Measurements from ENCODE around the gene ELF4. TPM values are rescaled to one million over a fixed set of nuclear protein-coding genes. Genes with fewer than 3 reads are reported as not detected.

ELF4 gene
- total RNA-seq, 6 experiments from 2014 or later, result 21.9 to 35.9 (median 31.4) TPM

DNA sequence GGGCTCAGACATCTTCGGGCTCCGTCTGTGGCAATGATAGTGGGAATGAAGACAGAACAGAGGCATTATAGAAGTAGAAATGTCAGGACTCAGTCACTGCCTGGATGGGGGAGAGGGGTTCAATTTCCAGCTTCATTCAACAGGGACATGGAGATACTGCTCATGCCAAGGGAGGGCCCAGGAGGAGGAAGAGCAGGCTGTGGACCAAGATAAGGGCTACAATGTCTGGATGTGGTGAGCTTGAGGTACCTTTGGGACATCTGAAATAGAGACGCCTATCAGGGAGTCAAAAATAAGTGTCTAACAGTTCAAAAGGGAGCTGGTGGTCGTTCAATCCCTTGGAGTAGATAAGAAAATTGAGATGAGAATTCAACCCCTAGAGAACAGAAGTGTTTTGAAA is 34.5 kb downstream of the ELF4 start:
- Mint-ChIP-seq H3K27ac (no peak overlapping the region), H3K9me3 (no peaks in the 10 kb centered on the region), H3K27me3 (ENCODE audit: insufficient read depth) (no peaks in the 10 kb centered on the region; the same call in 1 of the 2 replicates), H3K4me3 (no peak overlapping the region), H3K36me3 (ENCODE audit: low read depth) (peaks cover 5% of the 10 kb centered on the region; the same call in 1 of the 2 replicates), H3K4me1 (ENCODE audit: low read depth) (peaks cover 9% of the 10 kb centered on the region)
- TF ChIP-seq, protein P1, sequence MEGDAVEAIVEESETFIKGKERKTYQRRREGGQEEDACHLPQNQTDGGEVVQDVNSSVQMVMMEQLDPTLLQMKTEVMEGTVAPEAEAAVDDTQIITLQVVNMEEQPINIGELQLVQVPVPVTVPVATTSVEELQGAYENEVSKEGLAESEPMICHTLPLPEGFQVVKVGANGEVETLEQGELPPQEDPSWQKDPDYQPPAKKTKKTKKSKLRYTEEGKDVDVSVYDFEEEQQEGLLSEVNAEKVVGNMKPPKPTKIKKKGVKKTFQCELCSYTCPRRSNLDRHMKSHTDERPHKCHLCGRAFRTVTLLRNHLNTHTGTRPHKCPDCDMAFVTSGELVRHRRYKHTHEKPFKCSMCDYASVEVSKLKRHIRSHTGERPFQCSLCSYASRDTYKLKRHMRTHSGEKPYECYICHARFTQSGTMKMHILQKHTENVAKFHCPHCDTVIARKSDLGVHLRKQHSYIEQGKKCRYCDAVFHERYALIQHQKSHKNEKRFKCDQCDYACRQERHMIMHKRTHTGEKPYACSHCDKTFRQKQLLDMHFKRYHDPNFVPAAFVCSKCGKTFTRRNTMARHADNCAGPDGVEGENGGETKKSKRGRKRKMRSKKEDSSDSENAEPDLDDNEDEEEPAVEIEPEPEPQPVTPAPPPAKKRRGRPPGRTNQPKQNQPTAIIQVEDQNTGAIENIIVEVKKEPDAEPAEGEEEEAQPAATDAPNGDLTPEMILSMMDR (IDR thresholded peaks at IDR 0.05), result no peak
- no peak for DNase-seq

DNA sequence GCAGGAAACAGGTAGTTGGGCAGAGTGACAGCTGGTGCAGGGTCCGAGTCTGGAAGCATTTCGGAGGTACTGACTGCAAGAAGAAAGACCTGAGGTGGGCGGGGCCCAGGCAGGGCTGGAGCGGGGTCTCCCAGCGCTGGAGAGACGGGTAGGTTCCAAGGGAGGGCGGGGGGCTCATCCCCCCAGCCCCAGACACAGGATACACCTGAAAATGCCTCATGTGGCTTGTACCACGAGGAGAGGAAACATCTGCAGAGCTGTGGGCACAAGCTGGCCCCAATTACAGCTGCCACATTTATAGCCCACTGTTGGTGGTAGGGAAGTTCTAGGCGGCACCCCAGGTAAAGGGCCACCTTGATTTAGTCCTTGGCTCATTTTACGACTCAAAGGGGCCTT is 38.0 kb downstream of the ELF4 start:
- Mint-ChIP-seq H3K9me3 (no peaks in the 10 kb centered on the region), H3K4me3 (no peak overlapping the region), H3K27ac (no peak overlapping the region), H3K27me3 (ENCODE audit: insufficient read depth) (no peaks in the 10 kb centered on the region; the same call in 1 of the 2 replicates), H3K4me1 (ENCODE audit: low read depth) (no peaks in the 10 kb centered on the region), H3K36me3 (ENCODE audit: low read depth) (peaks cover 7% of the 10 kb centered on the region; the same call in 1 of the 2 replicates)
- TF ChIP-seq, protein P1 (IDR thresholded peaks at IDR 0.05), result no peak
- DNase-seq, result no peak

DNA sequence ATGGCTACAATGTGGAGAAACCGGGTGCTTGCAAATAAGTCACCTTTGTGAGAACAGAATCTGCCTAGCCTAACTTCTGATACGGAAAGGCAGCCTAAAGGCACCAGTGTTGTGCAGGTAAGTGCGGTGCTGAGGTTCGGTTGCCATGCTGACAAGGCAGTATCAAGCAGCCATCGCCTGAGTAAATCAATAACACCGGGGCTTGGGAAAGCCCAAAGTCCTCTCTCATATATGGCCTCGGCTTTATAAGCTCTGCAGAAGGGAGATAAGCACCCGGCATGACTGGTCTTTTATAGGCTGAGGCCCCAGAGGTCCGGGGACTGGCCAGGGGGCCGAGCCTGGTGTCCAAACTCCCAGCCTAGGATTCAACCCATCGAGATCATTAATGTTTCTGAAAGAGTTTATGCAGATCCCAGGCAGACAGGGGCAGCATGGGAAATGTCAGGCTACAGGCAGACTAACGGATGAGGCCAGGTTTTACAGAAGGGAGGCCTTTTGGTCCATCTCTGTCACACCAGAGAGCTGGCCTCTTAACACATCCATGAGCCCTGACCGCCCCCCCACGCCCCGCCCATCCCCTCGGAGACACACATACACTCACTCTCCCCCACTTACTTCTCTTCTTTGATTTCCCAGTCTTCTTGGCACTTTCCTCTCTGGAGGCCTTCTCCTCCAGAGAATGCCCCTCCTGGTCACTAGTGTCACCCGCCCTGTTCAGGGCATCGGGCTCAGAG is 38.5 kb downstream of the ELF4 start:
- DNase-seq, result no peak
- Mint-ChIP-seq H3K9me3 (no peaks in the 10 kb centered on the region), H3K27ac (no peak overlapping the region), H3K27me3 (ENCODE audit: insufficient read depth) (no peaks in the 10 kb centered on the region; the same call in 1 of the 2 replicates), H3K4me3 (no peak overlapping the region), H3K4me1 (ENCODE audit: low read depth) (no peaks in the 10 kb centered on the region), H3K36me3 (ENCODE audit: low read depth) (peaks cover 10% of the 10 kb centered on the region; the same call in 1 of the 2 replicates)
- TF ChIP-seq, protein P1 (IDR thresholded peaks at IDR 0.05), result no peak

DNA sequence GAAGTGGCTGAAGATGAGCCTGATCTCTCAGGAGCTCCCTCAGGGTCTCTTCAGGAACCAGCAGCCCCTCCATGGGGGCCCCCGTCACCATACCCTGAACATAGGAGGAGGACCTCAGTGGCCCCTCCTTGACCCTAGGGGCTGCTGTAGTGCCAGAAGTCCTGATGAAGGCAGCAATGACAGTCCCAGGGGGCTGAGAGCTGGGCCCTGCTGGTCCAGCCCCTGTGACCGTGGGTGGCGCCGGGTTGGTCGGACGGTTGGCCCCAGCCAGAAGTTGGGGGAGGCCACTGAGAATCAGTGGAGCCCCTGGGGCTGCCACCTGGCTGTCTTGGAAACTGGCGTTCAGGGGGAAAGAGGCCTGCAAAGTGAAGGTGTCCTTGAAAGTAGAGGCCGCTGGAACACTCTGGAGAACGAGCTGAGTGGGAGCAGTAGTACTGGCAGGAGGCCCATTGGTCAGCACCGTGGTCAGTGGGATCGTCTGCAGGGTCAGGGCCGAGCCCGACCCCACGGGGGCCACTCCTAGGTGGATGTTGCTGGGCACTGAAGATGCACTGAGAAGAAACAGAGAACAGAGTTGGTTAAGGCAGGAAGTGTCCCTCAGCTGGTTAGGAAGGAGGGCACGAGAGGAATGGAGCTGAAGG is 43.2 kb downstream of the ELF4 start:
- TF ChIP-seq, protein P1 (IDR thresholded peaks at IDR 0.05), result no peak
- no peaks in the 10 kb centered on the region for H3K4me1 Mint-ChIP-seq (ENCODE audit: low read depth)
- no peak overlapping the region for H3K27ac Mint-ChIP-seq
- peaks cover 2% of the 10 kb centered on the region for H3K27me3 Mint-ChIP-seq (ENCODE audit: insufficient read depth)
- H3K9me3 Mint-ChIP-seq, result no peaks in the 10 kb centered on the region
- DNase-seq, result no peak
- no peak overlapping the region for H3K4me3 Mint-ChIP-seq
- peaks cover 15% of the 10 kb centered on the region; the same call in 1 of the 2 replicates for H3K36me3 Mint-ChIP-seq (ENCODE audit: low read depth)

DNA sequence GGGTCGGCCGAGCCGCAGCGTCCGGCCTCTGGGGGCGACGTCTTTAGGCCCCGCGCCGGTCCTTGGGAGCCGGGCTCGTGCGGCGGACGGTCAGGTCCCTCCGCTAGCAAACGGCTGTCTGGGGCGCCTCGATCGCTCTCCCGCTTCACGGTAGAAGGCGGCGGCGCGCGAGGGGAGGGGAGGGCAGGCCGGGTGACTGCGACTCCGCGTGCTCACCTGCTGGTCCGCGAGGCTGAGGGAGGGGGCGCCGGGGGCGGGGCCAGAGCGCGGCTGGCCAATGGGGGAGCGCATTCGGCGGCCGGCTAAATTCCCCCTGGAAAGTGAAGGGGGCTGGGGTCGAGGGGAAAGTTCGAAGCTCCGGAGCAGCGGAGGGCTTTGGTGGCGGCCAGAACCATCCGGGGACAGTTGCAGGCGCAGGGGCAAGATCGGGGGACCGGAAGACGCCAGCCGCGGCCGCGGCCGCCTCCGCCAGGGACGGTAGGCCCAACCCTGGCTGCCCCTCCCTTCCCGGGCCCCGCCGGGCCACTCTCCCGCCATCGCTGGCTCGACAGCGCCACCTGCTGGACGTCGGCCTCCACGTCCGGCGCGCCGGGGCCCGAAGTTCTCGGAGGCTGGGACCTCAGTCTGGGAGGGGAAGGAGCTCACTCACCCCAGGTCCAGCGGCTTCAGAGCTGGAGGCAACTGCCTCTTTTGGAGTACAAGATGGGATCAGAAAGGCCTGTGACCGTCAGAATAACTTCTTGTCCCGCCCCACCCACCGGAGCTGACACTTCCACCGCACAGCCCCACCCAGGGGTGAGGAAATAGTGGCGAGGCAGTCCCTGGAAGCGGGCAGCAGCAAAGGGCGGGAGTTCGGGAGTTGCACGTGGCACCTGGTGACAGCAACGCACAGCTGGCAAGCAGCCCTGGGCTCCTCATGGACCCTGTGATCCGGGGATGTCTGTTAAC is 49.9 kb downstream of the ELF4 start:
- TF ChIP-seq, protein P1 (IDR thresholded peaks at IDR 0.05), result peak; percentile 93

More for the DNA sequence above, 49.9 kb downstream of the ELF4 start:
- Mint-ChIP-seq H3K4me3 (peak overlapping the region; percentile 81), H3K4me1 (ENCODE audit: low read depth) (peaks cover 2% of the 10 kb centered on the region), H3K9me3 (no peaks in the 10 kb centered on the region), H3K27ac (peak overlapping the region; percentile 63), H3K36me3 (ENCODE audit: low read depth) (peaks cover 10% of the 10 kb centered on the region; the same call in 1 of the 2 replicates), H3K27me3 (ENCODE audit: insufficient read depth) (peaks cover 4% of the 10 kb centered on the region)
- DNase-seq, result peak; percentile 35

All from HFFc6 (cell line).